HG03196 (cell line): Measurements from ENCODE around the gene JUND.
A peak's percentile ranks its signal among the peaks of the same experiment; 100 is the strongest.

Experiments used
- ATAC-seq: cut with Tn5 transposase; IDR thresholded peaks from one replicate; pipeline ENCODE4 v1.9.1; 2021; ENCODE audit not compliant: unreplicated experiment

Gene JUND

DNA sequence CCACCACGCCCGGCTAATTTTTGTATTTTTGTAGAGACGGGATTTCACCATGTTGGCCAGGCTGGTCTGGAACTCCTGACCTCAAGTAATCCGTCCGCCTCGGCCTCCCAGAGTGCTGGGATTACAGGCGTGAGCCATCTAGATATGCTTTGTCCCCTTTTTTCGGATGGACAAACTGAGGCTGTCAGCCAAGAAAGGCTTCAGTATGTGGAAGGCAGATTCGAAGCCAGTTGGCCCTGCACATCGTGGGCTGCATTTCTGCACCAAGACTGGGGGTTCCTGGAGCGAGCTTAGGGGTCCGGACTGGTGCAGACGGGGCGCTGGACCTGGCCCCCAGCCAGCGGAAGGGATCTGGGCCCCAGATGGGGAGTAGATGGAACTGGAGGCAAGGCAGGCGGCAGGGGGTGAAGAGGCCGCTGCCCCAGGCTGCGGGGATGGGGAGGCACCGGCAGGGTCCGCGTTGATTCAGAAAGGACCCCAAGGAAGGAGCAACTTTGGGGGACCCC is 9.7 kb upstream of the JUND start:
- ATAC-seq, result no peak

- no peak for ATAC-seq
These were observed 9.0 kb upstream of the JUND start for GRCh38 chr19:18290302-18291018.

- no peak for ATAC-seq
These were observed 8.3 kb upstream of the JUND start for GRCh38 chr19:18289471-18290301.

- ATAC-seq, result no peak
These were observed 6.7 kb upstream of the JUND start for GRCh38 chr19:18287836-18288772.

DNA sequence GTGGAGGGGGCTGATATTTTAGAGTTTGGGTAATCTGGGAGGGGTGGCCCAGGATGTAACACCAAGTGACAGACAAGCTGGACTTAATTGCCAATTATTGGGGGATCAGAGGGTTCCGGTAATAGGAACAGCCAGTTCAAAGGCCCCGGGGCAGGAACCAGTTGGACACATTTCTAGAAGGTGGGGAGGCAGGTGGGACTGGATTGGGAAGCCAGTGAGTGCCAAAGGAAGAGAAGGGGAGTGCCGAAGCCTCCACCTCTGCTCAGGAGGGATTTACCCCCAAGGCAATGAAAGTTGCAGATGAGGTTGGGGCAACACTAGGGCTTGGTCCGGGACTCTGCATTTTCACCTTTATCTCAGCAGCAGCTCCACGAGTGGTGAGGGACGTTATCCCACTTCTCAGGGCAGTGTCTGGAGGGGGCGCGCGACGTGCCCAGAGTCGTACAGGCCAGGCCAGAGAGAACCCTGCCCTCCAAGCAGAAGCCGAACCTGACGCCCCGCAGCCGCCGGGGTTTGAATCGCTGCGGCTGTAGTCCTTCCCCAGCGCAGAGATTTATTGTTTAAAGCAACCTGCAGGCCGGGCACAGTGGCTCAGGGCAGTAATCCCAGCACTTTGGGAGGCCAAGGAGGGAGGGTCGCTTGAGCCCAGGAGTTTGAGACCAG is 5.7 kb upstream of the JUND start:
- no peak for ATAC-seq

DNA sequence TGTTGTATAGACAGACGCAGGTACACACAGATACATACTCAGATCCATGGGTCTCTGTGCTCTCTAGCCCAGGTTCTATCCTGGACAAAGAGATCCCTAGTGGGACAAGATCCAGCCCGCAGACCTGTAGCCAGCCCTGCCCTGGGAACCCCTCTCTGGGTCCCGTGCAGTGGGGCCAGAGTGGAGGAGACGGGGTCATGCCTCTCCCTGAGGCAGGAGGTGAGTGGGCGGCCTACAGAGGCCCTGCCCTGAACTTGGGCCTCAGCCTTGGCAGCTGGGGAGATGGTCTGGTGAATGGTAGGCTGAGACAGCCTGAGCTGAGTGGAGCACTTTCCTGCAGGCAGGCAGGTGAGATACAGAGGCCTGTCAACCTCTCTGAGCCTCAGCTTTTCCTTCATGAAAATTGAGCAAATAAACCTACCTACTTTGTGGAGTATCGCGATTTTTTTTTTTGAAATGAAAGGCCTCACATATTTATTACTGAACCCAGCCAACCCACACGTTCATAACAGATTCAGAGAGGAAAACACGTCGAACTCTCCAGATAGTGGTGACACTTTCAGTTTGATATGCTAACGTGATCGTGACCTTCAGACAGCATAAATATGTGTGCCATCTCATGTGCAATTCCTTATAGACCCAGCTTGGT is 3.4 kb upstream of the JUND start:
- ATAC-seq, result no peak

GRCh38 chr19:18283338-18283737 is 1.9 kb upstream of the JUND start:
- ATAC-seq, result no peak

GRCh38 chr19:18282788-18283141 is 1.3 kb upstream of the JUND start:
- no peak for ATAC-seq

DNA sequence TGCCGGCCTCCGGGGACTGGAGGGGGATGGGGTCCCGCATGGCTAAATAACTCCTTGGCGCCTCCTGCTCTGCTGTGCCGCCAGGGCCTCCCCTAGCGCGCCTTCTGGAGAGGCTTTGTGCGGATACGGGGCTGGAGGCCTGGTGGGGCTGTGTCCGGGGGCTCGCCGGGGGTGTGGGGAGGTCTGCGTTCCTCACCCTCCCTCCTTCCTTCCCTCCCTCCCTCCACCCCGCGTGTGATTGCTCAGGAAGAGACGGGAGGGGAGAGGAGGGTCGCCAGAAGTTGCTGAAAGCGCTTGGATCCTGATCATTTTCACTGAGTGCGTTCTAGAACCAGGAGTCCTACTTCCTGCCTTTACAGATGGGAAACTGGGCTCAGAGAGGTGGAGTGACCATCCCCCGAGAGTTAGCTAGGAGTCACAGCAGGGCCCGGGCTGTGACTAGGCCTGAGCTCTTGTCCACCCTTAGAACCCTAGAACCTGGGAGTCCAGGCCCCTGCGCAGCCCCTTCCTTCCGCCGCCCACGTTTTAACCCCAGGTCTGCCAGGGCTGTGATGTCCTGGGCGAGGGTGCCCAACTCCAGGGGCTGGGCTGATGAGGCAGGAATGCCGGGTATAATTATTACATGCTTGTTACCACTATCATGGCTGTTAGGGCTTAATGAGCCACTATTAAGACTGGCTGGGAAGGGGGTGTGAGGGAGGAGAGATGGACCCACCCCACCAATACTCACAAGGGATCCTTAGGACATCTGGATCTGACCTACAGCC is 782 bp upstream of the JUND start:
- peak; percentile 28 for ATAC-seq

GRCh38 chr19:18280247-18281081 is 958 bp downstream of the JUND start:
- ATAC-seq, result no peak

GRCh38 chr19:18279516-18280246 is 1.7 kb downstream of the JUND start:
- ATAC-seq, result peak; percentile 19

- no peak for ATAC-seq
These were observed 2.2 kb downstream of the JUND start for GRCh38 chr19:18279266-18279515.

- no peak for ATAC-seq
These were observed 2.7 kb downstream of the JUND start for GRCh38 chr19:18278521-18279265.

DNA sequence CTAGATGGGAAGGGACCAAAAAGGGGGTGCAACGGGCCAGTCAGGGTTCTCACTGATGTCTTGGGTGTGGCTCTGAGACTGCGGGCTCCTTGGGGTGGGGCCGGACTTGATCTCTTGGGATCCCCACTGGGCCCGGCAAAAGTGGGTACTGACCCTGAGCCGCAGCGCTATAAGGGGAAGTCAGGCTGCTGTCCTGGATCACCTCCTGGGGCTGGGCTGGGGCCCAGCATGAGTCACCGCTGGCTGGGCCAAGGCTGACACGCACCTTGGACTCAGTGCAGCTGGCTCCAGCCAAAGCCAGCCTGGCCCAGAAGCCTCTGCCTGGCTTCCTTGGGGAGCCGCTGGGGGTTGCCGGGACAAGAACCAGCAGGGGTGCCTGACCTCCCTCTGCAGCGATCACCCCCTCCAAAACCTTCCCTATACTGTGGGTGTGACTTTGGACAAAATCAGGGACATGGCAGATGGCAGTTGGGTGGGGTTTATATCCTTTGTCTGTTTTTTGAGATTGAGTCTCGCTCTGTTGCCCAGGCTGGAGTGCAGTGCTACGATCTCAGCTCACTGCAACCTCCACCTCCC is 6.6 kb downstream of the JUND start:
- no peak for ATAC-seq

- ATAC-seq, result no peak
These were observed 7.1 kb downstream of the JUND start, which contains the start of gene IQCN for GRCh38 chr19:18274219-18274780. Gene IQCN (minus strand): TSS chr19:18274452. CDS start chr19:18269478, 4,974 bp downstream.

- no peak for ATAC-seq
These were observed 7.7 kb downstream of the JUND start for GRCh38 chr19:18273561-18274218.
